HEK293 (cell line): ENCODE measurements around the gene TTC9C.
A peak's percentile ranks its signal among the peaks of the same experiment; 100 is the strongest.

ENCODE experiments used
- CTCF ChIA-PET: fragments of 350-600 bp; formaldehyde crosslinking; extraction: SDS; loops from one replicate; lab custom pipeline; 2021; ENCODE audit warnings: antibody characterized with exemption; lab: Yijun Ruan, JAX
- POLR2A ChIA-PET: fragments of 300-600 bp; formaldehyde crosslinking; extraction: SDS; loops from one replicate; lab custom pipeline; 2020; ENCODE audit warnings: antibody characterized with exemption, inconsistent platforms; lab: Yijun Ruan, JAX
- H3K27ac ChIP-seq: fragments of 200-500 bp; sonication (Bioruptor generic); 2 replicates; pipeline ENCODE4 v1.5.1; 2014; ENCODE audit warnings: low read depth, low read length, control low read depth, inconsistent platforms; ENCODE audit errors: extremely low read depth
- H3K36me3 ChIP-seq, 2 experiments: fragments of 200-500 bp in 1 of 2; sonication (Bioruptor generic) in 1 of 2; 1 replicate in 1 of 2; 2 replicates in 1 of 2; pipeline ENCODE4 v1.5.1; 2014 to 2017; ENCODE audit warnings: inconsistent platforms in 2 of 2, low read length in 2 of 2; ENCODE audit not compliant: control insufficient read depth in 2 of 2, insufficient read depth in 1 of 2
- H3K4me1 ChIP-seq: fragments of 200-500 bp; sonication (Bioruptor generic); 2 replicates; pipeline ENCODE4 v1.5.1; 2014; ENCODE audit warnings: mild to moderate bottlenecking, low read length, inconsistent platforms; ENCODE audit not compliant: control insufficient read depth, insufficient read depth
- H3K4me3 ChIP-seq: 2 replicates; pipeline ENCODE4 v1.5.1; 2011; ENCODE audit warnings: low read depth, mild to moderate bottlenecking, control low read depth, low read length, moderate library complexity
- H3K9me3 ChIP-seq: fragments of 200-500 bp; sonication (Bioruptor generic); 2 replicates; pipeline ENCODE4 v1.5.1; 2014; ENCODE audit warnings: low read depth, low read length, inconsistent platforms; ENCODE audit not compliant: control insufficient read depth, insufficient read depth
- GFI1B ChIP-seq: fragments of 450-650 bp; formaldehyde crosslinking; IDR thresholded peaks from 2 replicates; pipeline ENCODE4 v1.5.1; 2016; ENCODE audit warnings: missing biosample characterization, missing genetic modification characterization
- GLIS2 ChIP-seq: fragments of 450-650 bp; formaldehyde crosslinking; IDR thresholded peaks from 2 replicates; pipeline ENCODE4 v1.5.1; 2016; ENCODE audit warnings: missing biosample characterization, missing genetic modification characterization
- MZF1 ChIP-seq: fragments of 450-650 bp; formaldehyde crosslinking; IDR thresholded peaks from 2 replicates; pipeline ENCODE4 v1.5.1; 2017; ENCODE audit warnings: missing biosample characterization, missing genetic modification characterization, borderline replicate concordance
- PRDM1 ChIP-seq: fragments of 450-650 bp; formaldehyde crosslinking; IDR thresholded peaks from 2 replicates; pipeline ENCODE4; 2016; ENCODE audit warnings: missing biosample characterization, missing genetic modification characterization
- SP2 ChIP-seq: fragments of 450-650 bp; formaldehyde crosslinking; IDR thresholded peaks from 2 replicates; pipeline ENCODE4 v1.5.1; 2016; ENCODE audit warnings: missing biosample characterization, missing genetic modification characterization
- TRIM28 ChIP-seq: IDR thresholded peaks from 2 replicates; pipeline ENCODE4 v1.6.1; 2011; ENCODE audit warnings: low read length, control low read depth, borderline replicate concordance
- WT1 ChIP-seq: fragments of 450-650 bp; formaldehyde crosslinking; IDR thresholded peaks from 2 replicates; pipeline ENCODE4 v1.5.1; 2016; ENCODE audit warnings: missing biosample characterization, missing genetic modification characterization
- ZNF133 ChIP-seq: fragments of 450-650 bp; formaldehyde crosslinking; IDR thresholded peaks from 2 replicates; pipeline ENCODE4 v1.5.1; 2016; ENCODE audit warnings: missing biosample characterization, missing genetic modification characterization
- ZNF138 ChIP-seq: fragments of 450-650 bp; formaldehyde crosslinking; IDR thresholded peaks from 2 replicates; pipeline ENCODE4 v1.5.1; 2016; ENCODE audit warnings: missing biosample characterization, missing genetic modification characterization, borderline replicate concordance
- ZNF169 ChIP-seq: fragments of 450-650 bp; formaldehyde crosslinking; IDR thresholded peaks from 2 replicates; pipeline ENCODE4 v1.5.1; 2016; ENCODE audit warnings: missing biosample characterization, missing genetic modification characterization
- ZNF211 ChIP-seq: fragments of 450-650 bp; formaldehyde crosslinking; IDR thresholded peaks from 2 replicates; pipeline ENCODE4 v1.5.1; 2016; ENCODE audit warnings: low read depth, missing biosample characterization, missing genetic modification characterization
- ZNF311 ChIP-seq: fragments of 450-650 bp; formaldehyde crosslinking; IDR thresholded peaks from 2 replicates; pipeline ENCODE4 v1.5.1; 2017; ENCODE audit warnings: missing biosample characterization, missing genetic modification characterization, borderline replicate concordance
- ZNF501 ChIP-seq: fragments of 450-650 bp; formaldehyde crosslinking; IDR thresholded peaks from 2 replicates; pipeline ENCODE4 v1.5.1; 2016; ENCODE audit warnings: missing biosample characterization, missing genetic modification characterization
- ZNF521 ChIP-seq: fragments of 450-650 bp; formaldehyde crosslinking; IDR thresholded peaks from 2 replicates; pipeline ENCODE4 v1.5.1; 2017; ENCODE audit warnings: missing biosample characterization, mild to moderate bottlenecking, missing genetic modification characterization
- ZNF544 ChIP-seq: fragments of 450-650 bp; formaldehyde crosslinking; IDR thresholded peaks from 2 replicates; pipeline ENCODE4 v1.5.0; 2017; ENCODE audit warnings: missing biosample characterization, missing genetic modification characterization
- ZNF768 ChIP-seq: fragments of 450-650 bp; formaldehyde crosslinking; IDR thresholded peaks from 2 replicates; pipeline ENCODE4 v1.5.1; 2018; ENCODE audit warnings: missing biosample characterization, mild to moderate bottlenecking, missing genetic modification characterization
- ZNF830 ChIP-seq: fragments of 450-650 bp; IDR thresholded peaks from 2 replicates; pipeline ENCODE4 v1.5.0; 2018; ENCODE audit warnings: missing biosample characterization, missing genetic modification characterization, low read depth, mild to moderate bottlenecking, moderate library complexity
- TF ChIP-seq, protein P1 (sequence below): fragments of 450-650 bp; formaldehyde crosslinking; IDR thresholded peaks from 2 replicates; pipeline ENCODE4 v1.5.1; 2016; ENCODE audit warnings: missing biosample characterization, missing genetic modification characterization, borderline replicate concordance
- TF ChIP-seq, protein P2 (sequence below): fragments of 450-650 bp; formaldehyde crosslinking; IDR thresholded peaks from 2 replicates; pipeline ENCODE4 v1.5.1; 2017; ENCODE audit warnings: missing biosample characterization, missing genetic modification characterization
- TF ChIP-seq, protein P3 (sequence below): fragments of 450-650 bp; formaldehyde crosslinking; IDR thresholded peaks from 2 replicates; pipeline ENCODE4 v1.5.1; 2016; ENCODE audit warnings: missing biosample characterization, missing genetic modification characterization
- TF ChIP-seq, protein P4 (sequence below): fragments of 450-650 bp; formaldehyde crosslinking; IDR thresholded peaks from 2 replicates; pipeline ENCODE4 v1.5.1; 2016; ENCODE audit warnings: missing biosample characterization, missing genetic modification characterization
- TF ChIP-seq, protein P5 (sequence below): fragments of 450-650 bp; formaldehyde crosslinking; IDR thresholded peaks from 2 replicates; pipeline ENCODE4 v1.5.1; 2016; ENCODE audit warnings: missing biosample characterization, missing genetic modification characterization
- TF ChIP-seq, protein P6 (sequence below): fragments of 450-650 bp; formaldehyde crosslinking; IDR thresholded peaks from 2 replicates; pipeline ENCODE4 v1.5.1; 2016; ENCODE audit warnings: missing biosample characterization, missing genetic modification characterization

Gene TTC9C

DNA sequence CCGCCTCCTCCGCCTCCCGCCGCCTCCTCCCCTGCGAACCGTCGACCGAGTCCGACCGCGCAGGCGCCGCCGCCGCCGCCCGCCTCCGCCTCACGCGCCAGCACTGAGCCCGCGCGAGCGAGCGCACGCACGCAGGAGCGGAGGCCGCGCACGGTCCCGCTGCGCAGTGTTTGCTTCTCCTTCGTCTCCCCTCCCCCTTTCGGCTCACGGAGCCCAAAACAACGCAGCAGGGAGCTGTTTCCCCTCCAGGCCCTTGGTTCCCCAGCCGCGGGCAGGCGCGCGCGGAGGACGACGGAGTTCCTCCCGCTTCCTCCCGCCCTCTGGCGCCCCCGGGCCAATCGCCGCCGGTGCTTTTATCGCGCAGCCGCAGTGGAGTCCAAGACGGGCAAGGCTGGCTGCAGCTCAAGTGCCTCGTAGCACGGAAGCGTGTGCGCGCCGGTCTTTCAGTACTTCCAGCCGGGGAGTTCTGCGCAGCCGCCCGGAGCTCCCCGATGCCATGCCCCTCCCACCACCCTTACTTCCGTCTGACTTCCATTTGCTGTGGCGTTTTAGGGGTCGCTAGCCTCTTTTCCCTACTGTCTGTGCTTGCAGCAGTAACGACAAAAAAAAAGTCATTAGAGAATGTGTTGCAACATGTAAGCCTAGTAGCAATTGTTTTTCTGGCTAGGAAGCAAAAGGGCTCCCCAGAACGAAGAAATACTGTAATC is 968 bp upstream of the TTC9C start, which contains the start of gene HNRNPUL2 (continued):
- TF ChIP-seq, protein P1, sequence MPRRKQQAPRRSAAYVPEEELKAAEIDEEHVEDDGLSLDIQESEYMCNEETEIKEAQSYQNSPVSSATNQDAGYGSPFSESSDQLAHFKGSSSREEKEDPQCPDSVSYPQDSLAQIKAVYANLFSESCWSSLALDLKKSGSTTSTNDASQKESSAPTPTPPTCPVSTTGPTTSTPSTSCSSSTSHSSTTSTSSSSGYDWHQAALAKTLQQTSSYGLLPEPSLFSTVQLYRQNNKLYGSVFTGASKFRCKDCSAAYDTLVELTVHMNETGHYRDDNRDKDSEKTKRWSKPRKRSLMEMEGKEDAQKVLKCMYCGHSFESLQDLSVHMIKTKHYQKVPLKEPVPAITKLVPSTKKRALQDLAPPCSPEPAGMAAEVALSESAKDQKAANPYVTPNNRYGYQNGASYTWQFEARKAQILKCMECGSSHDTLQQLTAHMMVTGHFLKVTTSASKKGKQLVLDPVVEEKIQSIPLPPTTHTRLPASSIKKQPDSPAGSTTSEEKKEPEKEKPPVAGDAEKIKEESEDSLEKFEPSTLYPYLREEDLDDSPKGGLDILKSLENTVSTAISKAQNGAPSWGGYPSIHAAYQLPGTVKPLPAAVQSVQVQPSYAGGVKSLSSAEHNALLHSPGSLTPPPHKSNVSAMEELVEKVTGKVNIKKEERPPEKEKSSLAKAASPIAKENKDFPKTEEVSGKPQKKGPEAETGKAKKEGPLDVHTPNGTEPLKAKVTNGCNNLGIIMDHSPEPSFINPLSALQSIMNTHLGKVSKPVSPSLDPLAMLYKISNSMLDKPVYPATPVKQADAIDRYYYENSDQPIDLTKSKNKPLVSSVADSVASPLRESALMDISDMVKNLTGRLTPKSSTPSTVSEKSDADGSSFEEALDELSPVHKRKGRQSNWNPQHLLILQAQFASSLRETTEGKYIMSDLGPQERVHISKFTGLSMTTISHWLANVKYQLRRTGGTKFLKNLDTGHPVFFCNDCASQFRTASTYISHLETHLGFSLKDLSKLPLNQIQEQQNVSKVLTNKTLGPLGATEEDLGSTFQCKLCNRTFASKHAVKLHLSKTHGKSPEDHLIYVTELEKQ (tag by site-specific recombination) = no peak
- TF ChIP-seq, protein P2, sequence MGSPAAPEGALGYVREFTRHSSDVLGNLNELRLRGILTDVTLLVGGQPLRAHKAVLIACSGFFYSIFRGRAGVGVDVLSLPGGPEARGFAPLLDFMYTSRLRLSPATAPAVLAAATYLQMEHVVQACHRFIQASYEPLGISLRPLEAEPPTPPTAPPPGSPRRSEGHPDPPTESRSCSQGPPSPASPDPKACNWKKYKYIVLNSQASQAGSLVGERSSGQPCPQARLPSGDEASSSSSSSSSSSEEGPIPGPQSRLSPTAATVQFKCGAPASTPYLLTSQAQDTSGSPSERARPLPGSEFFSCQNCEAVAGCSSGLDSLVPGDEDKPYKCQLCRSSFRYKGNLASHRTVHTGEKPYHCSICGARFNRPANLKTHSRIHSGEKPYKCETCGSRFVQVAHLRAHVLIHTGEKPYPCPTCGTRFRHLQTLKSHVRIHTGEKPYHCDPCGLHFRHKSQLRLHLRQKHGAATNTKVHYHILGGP (tag by site-specific recombination) = no peak
- TF ChIP-seq, protein P3, sequence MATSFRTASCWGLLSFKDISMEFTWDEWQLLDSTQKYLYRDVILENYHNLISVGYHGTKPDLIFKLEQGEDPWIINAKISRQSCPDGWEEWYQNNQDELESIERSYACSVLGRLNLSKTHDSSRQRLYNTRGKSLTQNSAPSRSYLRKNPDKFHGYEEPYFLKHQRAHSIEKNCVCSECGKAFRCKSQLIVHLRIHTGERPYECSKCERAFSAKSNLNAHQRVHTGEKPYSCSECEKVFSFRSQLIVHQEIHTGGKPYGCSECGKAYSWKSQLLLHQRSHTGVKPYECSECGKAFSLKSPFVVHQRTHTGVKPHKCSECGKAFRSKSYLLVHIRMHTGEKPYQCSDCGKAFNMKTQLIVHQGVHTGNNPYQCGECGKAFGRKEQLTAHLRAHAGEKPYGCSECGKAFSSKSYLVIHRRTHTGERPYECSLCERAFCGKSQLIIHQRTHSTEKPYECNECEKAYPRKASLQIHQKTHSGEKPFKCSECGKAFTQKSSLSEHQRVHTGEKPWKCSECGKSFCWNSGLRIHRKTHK (tag by site-specific recombination) = no peak
- TF ChIP-seq ZNF311 (tag by site-specific recombination) = no peak
- TF ChIP-seq GFI1B (tag by site-specific recombination) = no peak
- no peak for TF ChIP-seq GLIS2 (tag by site-specific recombination)
- TF ChIP-seq, protein P4, sequence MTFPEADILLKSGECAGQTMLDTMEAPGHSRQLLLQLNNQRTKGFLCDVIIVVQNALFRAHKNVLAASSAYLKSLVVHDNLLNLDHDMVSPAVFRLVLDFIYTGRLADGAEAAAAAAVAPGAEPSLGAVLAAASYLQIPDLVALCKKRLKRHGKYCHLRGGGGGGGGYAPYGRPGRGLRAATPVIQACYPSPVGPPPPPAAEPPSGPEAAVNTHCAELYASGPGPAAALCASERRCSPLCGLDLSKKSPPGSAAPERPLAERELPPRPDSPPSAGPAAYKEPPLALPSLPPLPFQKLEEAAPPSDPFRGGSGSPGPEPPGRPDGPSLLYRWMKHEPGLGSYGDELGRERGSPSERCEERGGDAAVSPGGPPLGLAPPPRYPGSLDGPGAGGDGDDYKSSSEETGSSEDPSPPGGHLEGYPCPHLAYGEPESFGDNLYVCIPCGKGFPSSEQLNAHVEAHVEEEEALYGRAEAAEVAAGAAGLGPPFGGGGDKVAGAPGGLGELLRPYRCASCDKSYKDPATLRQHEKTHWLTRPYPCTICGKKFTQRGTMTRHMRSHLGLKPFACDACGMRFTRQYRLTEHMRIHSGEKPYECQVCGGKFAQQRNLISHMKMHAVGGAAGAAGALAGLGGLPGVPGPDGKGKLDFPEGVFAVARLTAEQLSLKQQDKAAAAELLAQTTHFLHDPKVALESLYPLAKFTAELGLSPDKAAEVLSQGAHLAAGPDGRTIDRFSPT (tag by site-specific recombination) = peak; percentile 79
- TF ChIP-seq MZF1 (tag by site-specific recombination) = no peak
- TF ChIP-seq, all 188 proteins: peak for 43

DNA sequence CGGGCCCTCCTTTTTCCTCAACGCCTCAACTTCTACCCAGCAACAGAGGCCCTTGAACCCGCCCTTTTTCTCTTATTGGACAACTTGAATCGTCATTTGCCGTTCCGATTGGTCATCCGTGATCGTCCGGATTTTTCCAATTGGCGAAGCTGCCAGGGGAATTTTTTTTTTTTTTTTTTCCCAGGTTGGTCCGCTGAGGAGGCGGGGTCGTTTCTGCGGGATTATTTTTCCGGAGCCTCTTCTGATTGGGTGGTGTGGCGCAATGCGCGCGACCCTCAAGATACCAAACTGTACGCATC is 465 bp upstream of the TTC9C start:
- ChIA-PET CTCF (interaction anchor here (0.5 to 1.0 kb wide), 4 partner anchors 58 to 367 kb away, joined by 3 to 5 read pairs (median 4); partner anchors contain the start of genes C11orf98 and CSKMT), POLR2A (interaction anchor here (0.5 to 10.0 kb wide), 38 partner anchors 10 to 163 kb away, joined by 3 to 137 read pairs (median 7); partner anchors contain the start of genes BSCL2, C11orf98, CSKMT and EEF1G)
- Histone ChIP-seq H3K4me3 (peak overlapping the region; percentile 93), H3K36me3 (peaks cover 12 to 45% of the 10 kb centered on the region in 2 experiments; a peak in 2 of 3 replicates), H3K4me1 (peaks cover 4% of the 10 kb centered on the region; the same call in 1 of the 2 replicates), H3K27ac (peak overlapping the region; percentile 98), H3K9me3 (no peaks in the 10 kb centered on the region)
- TF ChIP-seq TRIM28 (no peak), ZNF138 (tag by site-specific recombination) (no peak), ZNF169 (tag by site-specific recombination) (no peak), ZNF830 (tag by site-specific recombination) (no peak), WT1 (no peak), ZNF521 (no peak), ZNF768 (tag by site-specific recombination) (no peak), ZNF211 (no peak), SP2 (tag by site-specific recombination) (peak; percentile 58), PRDM1 (tag by site-specific recombination) (no peak), ZNF501 (no peak), ZNF544 (tag by site-specific recombination) (no peak), ZNF133 (no peak)
- TF ChIP-seq, protein P5, sequence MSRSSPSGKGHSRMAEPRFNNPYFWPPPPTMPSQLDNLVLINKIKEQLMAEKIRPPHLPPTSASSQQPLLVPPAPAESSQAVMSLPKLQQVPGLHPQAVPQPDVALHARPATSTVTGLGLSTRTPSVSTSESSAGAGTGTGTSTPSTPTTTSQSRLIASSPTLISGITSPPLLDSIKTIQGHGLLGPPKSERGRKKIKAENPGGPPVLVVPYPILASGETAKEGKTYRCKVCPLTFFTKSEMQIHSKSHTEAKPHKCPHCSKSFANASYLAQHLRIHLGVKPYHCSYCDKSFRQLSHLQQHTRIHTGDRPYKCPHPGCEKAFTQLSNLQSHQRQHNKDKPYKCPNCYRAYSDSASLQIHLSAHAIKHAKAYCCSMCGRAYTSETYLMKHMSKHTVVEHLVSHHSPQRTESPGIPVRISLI (tag by site-specific recombination) = peak; percentile 97
- TF ChIP-seq, protein P6, sequence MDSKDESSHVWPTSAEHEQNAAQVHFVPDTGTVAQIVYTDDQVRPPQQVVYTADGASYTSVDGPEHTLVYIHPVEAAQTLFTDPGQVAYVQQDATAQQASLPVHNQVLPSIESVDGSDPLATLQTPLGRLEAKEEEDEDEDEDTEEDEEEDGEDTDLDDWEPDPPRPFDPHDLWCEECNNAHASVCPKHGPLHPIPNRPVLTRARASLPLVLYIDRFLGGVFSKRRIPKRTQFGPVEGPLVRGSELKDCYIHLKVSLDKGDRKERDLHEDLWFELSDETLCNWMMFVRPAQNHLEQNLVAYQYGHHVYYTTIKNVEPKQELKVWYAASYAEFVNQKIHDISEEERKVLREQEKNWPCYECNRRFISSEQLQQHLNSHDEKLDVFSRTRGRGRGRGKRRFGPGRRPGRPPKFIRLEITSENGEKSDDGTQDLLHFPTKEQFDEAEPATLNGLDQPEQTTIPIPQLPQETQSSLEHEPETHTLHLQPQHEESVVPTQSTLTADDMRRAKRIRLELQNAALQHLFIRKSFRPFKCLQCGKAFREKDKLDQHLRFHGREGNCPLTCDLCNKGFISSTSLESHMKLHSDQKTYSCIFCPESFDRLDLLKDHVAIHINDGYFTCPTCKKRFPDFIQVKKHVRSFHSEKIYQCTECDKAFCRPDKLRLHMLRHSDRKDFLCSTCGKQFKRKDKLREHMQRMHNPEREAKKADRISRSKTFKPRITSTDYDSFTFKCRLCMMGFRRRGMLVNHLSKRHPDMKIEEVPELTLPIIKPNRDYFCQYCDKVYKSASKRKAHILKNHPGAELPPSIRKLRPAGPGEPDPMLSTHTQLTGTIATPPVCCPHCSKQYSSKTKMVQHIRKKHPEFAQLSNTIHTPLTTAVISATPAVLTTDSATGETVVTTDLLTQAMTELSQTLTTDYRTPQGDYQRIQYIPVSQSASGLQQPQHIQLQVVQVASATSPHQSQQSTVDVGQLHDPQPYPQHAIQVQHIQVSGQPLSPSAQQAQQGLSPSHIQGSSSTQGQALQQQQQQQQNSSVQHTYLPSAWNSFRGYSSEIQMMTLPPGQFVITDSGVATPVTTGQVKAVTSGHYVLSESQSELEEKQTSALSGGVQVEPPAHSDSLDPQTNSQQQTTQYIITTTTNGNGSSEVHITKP (tag by site-specific recombination) = peak; percentile 96
